Measurements from ENCODE around the gene TCL1A. TPM values are rescaled to one million over a fixed set of nuclear protein-coding genes. Genes with fewer than 3 reads are reported as not detected.
"Not testable (repeated sequence)": the region's sequence is repeated elsewhere in the genome, so short reads cannot be mapped to it uniquely, and the experiment has no call there.

TCL1A gene
- total RNA-seq, 1 donor from 2014 or later: not detected

DNA sequence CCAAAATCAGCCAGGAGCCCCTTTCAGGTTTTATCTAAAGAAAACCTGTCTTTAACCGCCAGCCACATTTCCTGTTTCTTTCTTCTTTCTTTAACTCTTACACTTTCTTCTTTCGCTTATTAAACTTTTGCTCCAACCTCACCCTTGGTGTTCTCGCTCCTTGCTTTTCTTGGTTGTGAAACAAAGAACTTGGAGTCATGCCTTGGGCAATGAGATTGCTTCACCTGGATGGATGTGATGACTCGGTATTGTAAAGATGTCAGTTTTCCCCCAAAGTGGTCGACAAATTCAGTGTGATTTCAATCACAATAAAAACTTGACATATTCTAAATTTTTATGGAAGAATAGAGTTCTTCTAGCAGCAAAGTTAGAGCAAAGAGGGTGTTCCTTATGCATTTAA is 16.2 kb upstream of the TCL1A start:
- Histone ChIP-seq H3K27ac (no peak overlapping the region), H3K9me3 (no peaks in the 10 kb centered on the region), H3K4me1 (no peaks in the 10 kb centered on the region), H3K4me3 (no peak overlapping the region), H3K36me3 (no peaks in the 10 kb centered on the region), H3K27me3 (no peaks in the 10 kb centered on the region)
- intact Hi-C loops (cut with DNase I): no loop called here
- DNase-seq: no peak
- ATAC-seq: no peak
- TF ChIP-seq, protein P1, sequence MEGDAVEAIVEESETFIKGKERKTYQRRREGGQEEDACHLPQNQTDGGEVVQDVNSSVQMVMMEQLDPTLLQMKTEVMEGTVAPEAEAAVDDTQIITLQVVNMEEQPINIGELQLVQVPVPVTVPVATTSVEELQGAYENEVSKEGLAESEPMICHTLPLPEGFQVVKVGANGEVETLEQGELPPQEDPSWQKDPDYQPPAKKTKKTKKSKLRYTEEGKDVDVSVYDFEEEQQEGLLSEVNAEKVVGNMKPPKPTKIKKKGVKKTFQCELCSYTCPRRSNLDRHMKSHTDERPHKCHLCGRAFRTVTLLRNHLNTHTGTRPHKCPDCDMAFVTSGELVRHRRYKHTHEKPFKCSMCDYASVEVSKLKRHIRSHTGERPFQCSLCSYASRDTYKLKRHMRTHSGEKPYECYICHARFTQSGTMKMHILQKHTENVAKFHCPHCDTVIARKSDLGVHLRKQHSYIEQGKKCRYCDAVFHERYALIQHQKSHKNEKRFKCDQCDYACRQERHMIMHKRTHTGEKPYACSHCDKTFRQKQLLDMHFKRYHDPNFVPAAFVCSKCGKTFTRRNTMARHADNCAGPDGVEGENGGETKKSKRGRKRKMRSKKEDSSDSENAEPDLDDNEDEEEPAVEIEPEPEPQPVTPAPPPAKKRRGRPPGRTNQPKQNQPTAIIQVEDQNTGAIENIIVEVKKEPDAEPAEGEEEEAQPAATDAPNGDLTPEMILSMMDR (IDR thresholded peaks at IDR 0.05): no peak

DNA sequence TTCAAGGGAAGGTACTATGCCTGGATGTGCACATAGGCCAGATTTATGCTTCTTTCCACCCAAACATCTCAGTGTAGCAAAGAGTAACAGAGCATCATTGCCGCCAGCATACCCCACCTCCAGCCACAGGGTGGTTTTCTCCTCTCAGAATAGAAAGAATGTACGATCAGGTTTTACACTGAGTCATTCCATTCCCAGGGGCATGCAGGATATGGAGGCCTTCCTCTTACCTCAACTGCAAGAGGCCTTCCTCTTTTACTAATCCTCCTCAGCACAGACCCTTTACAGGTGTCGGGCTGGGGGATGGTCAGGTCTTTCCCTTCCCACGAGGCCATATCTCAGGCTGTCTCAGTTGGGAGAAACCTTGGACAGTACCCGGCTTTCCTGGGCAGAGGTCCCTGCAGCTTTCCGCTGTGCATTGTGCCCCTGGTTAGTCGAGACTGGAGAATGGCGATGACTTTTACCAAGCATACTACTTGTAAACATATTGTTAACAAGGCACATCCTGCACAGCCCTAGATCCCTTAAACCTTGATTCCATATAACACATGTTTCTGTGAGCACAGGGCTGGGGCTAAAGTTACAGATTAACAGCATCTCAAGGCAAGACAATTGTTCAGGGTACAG is 15.6 kb upstream of the TCL1A start:
- H3K36me3 ChIP-seq; H3K4me3 ChIP-seq; H3K27ac ChIP-seq; ATAC-seq; H3K9me3 ChIP-seq; DNase-seq; intact Hi-C loops (cut with DNase I); H3K4me1 ChIP-seq; H3K27me3 ChIP-seq: not testable (repeated sequence)

DNA sequence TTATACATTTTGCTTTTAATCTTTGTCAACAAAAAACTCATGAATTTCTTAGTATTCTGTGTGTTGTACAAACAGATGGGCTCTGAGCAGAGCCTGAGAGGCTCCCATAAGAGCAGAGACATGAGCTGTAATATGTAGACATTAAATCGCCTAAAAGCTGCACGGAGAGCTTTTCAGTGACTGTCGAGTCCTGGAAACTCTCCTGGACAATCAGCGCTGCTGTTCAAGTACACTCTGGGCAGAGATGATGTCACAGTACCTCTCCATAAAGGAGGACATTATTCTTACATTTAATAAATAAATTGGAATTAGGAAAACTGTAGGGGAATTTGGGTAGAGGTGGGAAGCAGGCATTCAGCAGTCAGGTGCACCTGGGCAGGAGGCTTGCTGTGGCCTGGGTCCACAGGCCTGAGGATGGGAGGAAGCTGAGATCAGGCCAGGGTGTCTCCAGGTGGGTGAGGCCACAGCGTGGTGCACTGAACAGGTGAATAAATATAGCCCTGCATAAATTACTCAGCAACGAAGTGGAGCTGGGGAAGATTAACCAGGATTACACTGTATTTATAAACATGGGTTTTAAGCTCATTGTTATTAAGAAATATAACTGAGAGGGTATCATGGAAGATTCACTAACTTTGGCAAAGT is 13.3 kb upstream of the TCL1A start:
- intact Hi-C loops (cut with DNase I): no loop called here
- Histone ChIP-seq H3K36me3 (no peaks in the 10 kb centered on the region), H3K9me3 (no peaks in the 10 kb centered on the region), H3K27me3 (no peaks in the 10 kb centered on the region), H3K4me1 (no peaks in the 10 kb centered on the region), H3K27ac (no peak overlapping the region), H3K4me3 (no peak overlapping the region)
- TF ChIP-seq, protein P1 (IDR thresholded peaks at IDR 0.05): no peak
- DNase-seq: no peak
- ATAC-seq: no peak

DNA sequence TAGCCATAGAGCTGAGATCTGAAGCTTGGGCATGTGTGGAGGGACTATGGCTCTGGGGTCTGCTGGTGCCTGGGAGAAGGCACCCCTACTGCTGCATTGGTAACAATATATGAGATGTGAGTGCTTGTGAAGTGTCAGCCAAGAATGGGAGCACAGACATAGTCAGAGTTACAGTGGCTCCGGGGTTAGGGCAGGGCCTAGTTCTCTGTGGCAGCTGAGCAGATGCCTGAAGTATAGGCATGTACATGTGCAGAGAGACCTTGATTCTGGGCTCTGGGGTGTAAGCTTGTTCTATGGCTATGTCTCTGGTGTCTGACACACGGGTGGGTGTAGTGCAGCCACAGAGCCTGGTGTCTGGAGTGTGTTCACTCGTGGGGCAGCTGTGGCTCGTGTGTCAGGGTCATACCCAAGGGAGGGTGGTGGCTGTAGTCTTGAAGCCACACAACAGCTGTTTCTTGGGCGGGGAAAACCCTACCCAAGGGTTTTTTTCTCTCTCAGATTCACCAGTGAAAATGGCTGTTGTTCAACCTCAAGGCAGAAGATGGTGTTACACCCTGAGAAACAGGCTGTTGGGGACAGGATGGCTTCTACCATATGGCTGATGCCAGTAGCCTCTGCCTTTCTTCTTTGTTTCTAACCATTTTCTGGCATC is 11.9 kb upstream of the TCL1A start:
- intact Hi-C loops (cut with DNase I): no loop called here
- no peak for ATAC-seq
- no peaks in the 10 kb centered on the region for H3K27me3 ChIP-seq

DNA sequence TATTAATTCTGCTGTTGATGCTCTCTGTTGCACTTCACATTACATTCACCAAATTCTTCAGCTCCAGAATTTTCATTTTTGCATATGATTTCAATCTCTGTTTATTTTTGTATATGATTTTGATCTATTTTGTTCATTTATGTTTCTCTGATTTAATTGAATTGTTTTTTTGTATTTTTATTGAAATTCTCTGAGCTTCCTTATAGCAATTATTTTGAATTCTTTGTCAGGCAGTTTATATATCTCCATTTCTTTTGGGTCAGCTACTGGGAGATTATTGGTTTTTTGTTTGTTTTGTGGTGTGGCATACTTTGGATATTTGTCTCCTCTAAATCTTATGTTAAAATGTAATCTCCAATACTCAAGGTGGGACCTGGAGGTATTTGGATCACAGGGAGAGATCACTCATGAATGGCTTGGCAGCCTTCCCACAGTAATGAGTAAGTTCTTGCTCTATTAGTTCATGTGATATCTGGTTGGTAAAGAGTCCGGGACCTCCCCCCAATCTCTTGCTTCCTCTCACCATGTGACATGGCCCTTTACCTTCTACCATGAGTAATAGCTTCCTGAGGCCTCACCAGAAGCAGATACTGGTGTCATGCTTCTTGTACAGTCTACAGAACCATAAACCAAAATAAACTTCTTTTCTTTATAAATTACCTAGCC is 8.7 kb upstream of the TCL1A start:
- Histone ChIP-seq H3K9me3 (no peaks in the 10 kb centered on the region), H3K4me3 (no peak overlapping the region), H3K27me3 (no peaks in the 10 kb centered on the region), H3K36me3 (no peaks in the 10 kb centered on the region), H3K27ac (no peak overlapping the region), H3K4me1 (no peaks in the 10 kb centered on the region)
- TF ChIP-seq, protein P1 (IDR thresholded peaks at IDR 0.05): no peak
- intact Hi-C loops (cut with DNase I): no loop called here
- ATAC-seq (no peak), DNase-seq (no peak)

More for the DNA sequence above, 11.9 kb upstream of the TCL1A start:
- DNase-seq: no peak
- no peaks in the 10 kb centered on the region for H3K4me1 ChIP-seq
- no peaks in the 10 kb centered on the region for H3K36me3 ChIP-seq
- no peak overlapping the region for H3K4me3 ChIP-seq
- no peaks in the 10 kb centered on the region for H3K9me3 ChIP-seq
- TF ChIP-seq, protein P1 (IDR thresholded peaks at IDR 0.05): no peak
- no peak overlapping the region for H3K27ac ChIP-seq

DNA sequence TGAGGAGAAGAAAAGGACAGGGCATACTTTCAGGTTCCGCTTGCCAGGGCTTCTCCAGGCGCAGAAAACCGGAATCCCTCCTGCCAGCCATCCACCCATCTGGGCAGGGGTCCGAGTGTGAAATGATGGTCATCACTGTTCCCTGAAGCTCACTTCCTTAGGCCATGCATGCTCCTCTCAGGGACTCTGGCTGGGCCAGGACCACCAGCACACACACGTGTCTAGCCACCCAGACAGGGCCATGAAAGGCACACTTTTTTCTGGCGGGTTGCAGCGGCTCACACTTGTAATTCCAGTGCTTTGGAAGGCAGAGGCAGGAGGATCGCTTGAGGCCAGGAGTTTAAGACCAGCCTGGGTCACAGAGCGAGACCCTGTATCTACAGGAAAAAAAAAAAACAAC is 1.5 kb downstream of the TCL1A start:
- no peak for ATAC-seq
- TF ChIP-seq, protein P1 (IDR thresholded peaks at IDR 0.05): no peak
- no peaks in the 10 kb centered on the region for H3K4me1 ChIP-seq
- H3K4me3 ChIP-seq: no peak overlapping the region
- H3K9me3 ChIP-seq: no peaks in the 10 kb centered on the region
- DNase-seq: no peak
- no peak overlapping the region for H3K27ac ChIP-seq
- H3K27me3 ChIP-seq: peaks cover 14% of the 10 kb centered on the region
- intact Hi-C loops (cut with DNase I): no loop called here
- H3K36me3 ChIP-seq: no peaks in the 10 kb centered on the region
